ENCODE results near the gene COL9A3.
A peak's percentile ranks its signal among the peaks of the same experiment; 100 is the strongest.

COL9A3 gene

GRCh38 chr20:62805155-62805710 is 11.6 kb upstream of the COL9A3 start:
- Histone ChIP-seq H3K79me2 (ENCODE audit: control insufficient read depth, insufficient read depth, low read length, unreplicated experiment) (peaks cover 36% of the 10 kb centered on the region), H3K4me1 (ENCODE audit: control insufficient read depth, insufficient read depth, low read length, unreplicated experiment) (peaks cover 11% of the 10 kb centered on the region), H3K27ac (ENCODE audit: low read depth, low read length) (peak overlapping the region; percentile 55), H3K4me3 (ENCODE audit: low read depth, low read length) (peak overlapping the region; percentile 98), H2AFZ (ENCODE audit: low read length, unreplicated experiment) (no peak overlapping the region), H3K27me3 (ENCODE audit: insufficient read depth, low read length) (no peaks in the 10 kb centered on the region), H3K36me3 (ENCODE audit: insufficient read depth, low read length) (peaks cover 9% of the 10 kb centered on the region; the same call in 1 of the 2 replicates)

GRCh38 chr20:62805711-62806382 is 11.0 kb upstream of the COL9A3 start:
- H3K4me1 ChIP-seq (ENCODE audit: control insufficient read depth, insufficient read depth, low read length, unreplicated experiment), result peaks cover 11% of the 10 kb centered on the region
- H2AFZ ChIP-seq (ENCODE audit: low read length, unreplicated experiment), result no peak overlapping the region
- H3K4me3 ChIP-seq (ENCODE audit: low read depth, low read length), result peak overlapping the region; percentile 98
- peak overlapping the region; percentile 10; the same call in 1 of the 2 replicates for H3K27ac ChIP-seq (ENCODE audit: low read depth, low read length)
- no peaks in the 10 kb centered on the region for H3K27me3 ChIP-seq (ENCODE audit: insufficient read depth, low read length)
- peaks cover 16% of the 10 kb centered on the region; the same call in 1 of the 2 replicates for H3K36me3 ChIP-seq (ENCODE audit: insufficient read depth, low read length)
- peaks cover 36% of the 10 kb centered on the region for H3K79me2 ChIP-seq (ENCODE audit: control insufficient read depth, insufficient read depth, low read length, unreplicated experiment)

- peaks cover 16% of the 10 kb centered on the region; the same call in 1 of the 2 replicates for H3K36me3 ChIP-seq (ENCODE audit: insufficient read depth, low read length)
- peak overlapping the region; percentile 98 for H3K4me3 ChIP-seq (ENCODE audit: low read depth, low read length)
- H3K27ac ChIP-seq (ENCODE audit: low read depth, low read length), result no peak overlapping the region
- H2AFZ ChIP-seq (ENCODE audit: low read length, unreplicated experiment), result no peak overlapping the region
- H3K4me1 ChIP-seq (ENCODE audit: control insufficient read depth, insufficient read depth, low read length, unreplicated experiment), result peaks cover 11% of the 10 kb centered on the region
- peaks cover 36% of the 10 kb centered on the region for H3K79me2 ChIP-seq (ENCODE audit: control insufficient read depth, insufficient read depth, low read length, unreplicated experiment)
- H3K27me3 ChIP-seq (ENCODE audit: insufficient read depth, low read length), result no peaks in the 10 kb centered on the region
Observed at GRCh38 chr20:62806383-62807050, 10.3 kb upstream of the COL9A3 start.

- Histone ChIP-seq H2AFZ (ENCODE audit: low read length, unreplicated experiment) (no peak overlapping the region), H3K27ac (ENCODE audit: low read depth, low read length) (no peak overlapping the region), H3K27me3 (ENCODE audit: insufficient read depth, low read length) (no peaks in the 10 kb centered on the region), H3K79me2 (ENCODE audit: control insufficient read depth, insufficient read depth, low read length, unreplicated experiment) (peaks cover 36% of the 10 kb centered on the region), H3K36me3 (ENCODE audit: insufficient read depth, low read length) (peaks cover 16% of the 10 kb centered on the region; the same call in 1 of the 2 replicates), H3K4me3 (ENCODE audit: low read depth, low read length) (no peak overlapping the region), H3K4me1 (ENCODE audit: control insufficient read depth, insufficient read depth, low read length, unreplicated experiment) (peaks cover 11% of the 10 kb centered on the region)
Observed at GRCh38 chr20:62807444-62808210, 9.2 kb upstream of the COL9A3 start.

GRCh38 chr20:62808211-62808865 is 8.5 kb upstream of the COL9A3 start:
- no peaks in the 10 kb centered on the region for H3K27me3 ChIP-seq (ENCODE audit: insufficient read depth, low read length)
- peaks cover 16% of the 10 kb centered on the region; the same call in 1 of the 2 replicates for H3K36me3 ChIP-seq (ENCODE audit: insufficient read depth, low read length)
- H2AFZ ChIP-seq (ENCODE audit: low read length, unreplicated experiment), result no peak overlapping the region
- H3K27ac ChIP-seq (ENCODE audit: low read depth, low read length), result no peak overlapping the region
- no peak overlapping the region for H3K4me3 ChIP-seq (ENCODE audit: low read depth, low read length)
- H3K4me1 ChIP-seq (ENCODE audit: control insufficient read depth, insufficient read depth, low read length, unreplicated experiment), result peaks cover 11% of the 10 kb centered on the region
- H3K79me2 ChIP-seq (ENCODE audit: control insufficient read depth, insufficient read depth, low read length, unreplicated experiment), result peaks cover 36% of the 10 kb centered on the region

GRCh38 chr20:62809530-62810428 is 7.1 kb upstream of the COL9A3 start:
- Histone ChIP-seq H3K27me3 (ENCODE audit: insufficient read depth, low read length) (no peaks in the 10 kb centered on the region), H3K4me1 (ENCODE audit: control insufficient read depth, insufficient read depth, low read length, unreplicated experiment) (peaks cover 11% of the 10 kb centered on the region), H3K27ac (ENCODE audit: low read depth, low read length) (no peak overlapping the region), H3K79me2 (ENCODE audit: control insufficient read depth, insufficient read depth, low read length, unreplicated experiment) (peaks cover 34% of the 10 kb centered on the region), H3K4me3 (ENCODE audit: low read depth, low read length) (no peak overlapping the region), H3K36me3 (ENCODE audit: insufficient read depth, low read length) (peaks cover 16% of the 10 kb centered on the region; the same call in 1 of the 2 replicates), H2AFZ (ENCODE audit: low read length, unreplicated experiment) (no peak overlapping the region)

DNA sequence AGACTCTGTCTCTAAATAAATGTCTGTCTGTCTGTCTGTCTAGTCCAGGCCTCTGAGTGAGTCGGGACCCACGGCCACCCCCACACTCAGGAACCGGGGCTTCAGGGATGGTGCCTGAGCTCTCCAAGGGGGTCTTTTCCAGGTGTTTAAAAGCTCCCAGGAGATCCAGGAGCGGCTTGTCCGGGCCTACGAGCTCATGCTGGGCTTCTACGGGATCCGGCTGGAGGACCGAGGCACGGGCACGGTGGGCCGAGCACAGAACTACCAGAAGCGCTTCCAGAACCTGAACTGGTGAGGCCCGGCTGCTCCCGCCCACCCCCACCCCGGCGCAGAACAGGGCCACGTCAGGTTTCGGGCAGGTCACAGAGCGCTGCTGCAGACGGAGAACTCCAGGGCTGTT is 5.5 kb upstream of the COL9A3 start:
- peaks cover 16% of the 10 kb centered on the region; the same call in 1 of the 2 replicates for H3K36me3 ChIP-seq (ENCODE audit: insufficient read depth, low read length)

DNA sequence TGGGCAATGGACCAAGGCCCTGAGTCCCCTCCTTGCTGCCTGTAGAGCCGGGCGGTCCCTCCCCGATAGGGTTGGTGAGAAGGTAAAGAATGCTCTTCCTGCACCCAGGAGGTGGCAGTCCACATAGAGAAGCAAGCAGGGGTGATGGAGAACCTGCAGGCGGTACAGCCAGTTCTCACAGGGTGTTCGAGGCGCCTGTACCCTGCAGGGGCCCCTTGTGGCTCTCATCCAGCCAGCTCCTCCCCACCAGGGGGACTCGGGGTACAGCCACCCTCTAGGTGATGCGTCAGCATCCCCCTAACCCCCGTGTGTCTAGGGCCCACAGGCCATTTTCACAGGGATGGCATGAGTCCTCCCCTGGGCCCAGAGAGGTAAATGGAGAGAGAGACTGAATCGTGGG is 5.1 kb upstream of the COL9A3 start:
- peaks cover 16% of the 10 kb centered on the region; the same call in 1 of the 2 replicates for H3K36me3 ChIP-seq (ENCODE audit: insufficient read depth, low read length)
- no peak overlapping the region for H2AFZ ChIP-seq (ENCODE audit: low read length, unreplicated experiment)
- no peak overlapping the region for H3K4me3 ChIP-seq (ENCODE audit: low read depth, low read length)
- no peak overlapping the region for H3K27ac ChIP-seq (ENCODE audit: low read depth, low read length)
- H3K27me3 ChIP-seq (ENCODE audit: insufficient read depth, low read length), result peaks cover 13% of the 10 kb centered on the region
- peaks cover 17% of the 10 kb centered on the region for H3K79me2 ChIP-seq (ENCODE audit: control insufficient read depth, insufficient read depth, low read length, unreplicated experiment)
- peaks cover 24% of the 10 kb centered on the region for H3K4me1 ChIP-seq (ENCODE audit: control insufficient read depth, insufficient read depth, low read length, unreplicated experiment)

More for the DNA sequence above, 5.5 kb upstream of the COL9A3 start:
- H3K4me3 ChIP-seq (ENCODE audit: low read depth, low read length), result no peak overlapping the region
- peaks cover 9% of the 10 kb centered on the region for H3K27me3 ChIP-seq (ENCODE audit: insufficient read depth, low read length)
- H3K4me1 ChIP-seq (ENCODE audit: control insufficient read depth, insufficient read depth, low read length, unreplicated experiment), result peaks cover 25% of the 10 kb centered on the region
- peaks cover 21% of the 10 kb centered on the region for H3K79me2 ChIP-seq (ENCODE audit: control insufficient read depth, insufficient read depth, low read length, unreplicated experiment)
- no peak overlapping the region for H2AFZ ChIP-seq (ENCODE audit: low read length, unreplicated experiment)
- H3K27ac ChIP-seq (ENCODE audit: low read depth, low read length), result no peak overlapping the region

DNA sequence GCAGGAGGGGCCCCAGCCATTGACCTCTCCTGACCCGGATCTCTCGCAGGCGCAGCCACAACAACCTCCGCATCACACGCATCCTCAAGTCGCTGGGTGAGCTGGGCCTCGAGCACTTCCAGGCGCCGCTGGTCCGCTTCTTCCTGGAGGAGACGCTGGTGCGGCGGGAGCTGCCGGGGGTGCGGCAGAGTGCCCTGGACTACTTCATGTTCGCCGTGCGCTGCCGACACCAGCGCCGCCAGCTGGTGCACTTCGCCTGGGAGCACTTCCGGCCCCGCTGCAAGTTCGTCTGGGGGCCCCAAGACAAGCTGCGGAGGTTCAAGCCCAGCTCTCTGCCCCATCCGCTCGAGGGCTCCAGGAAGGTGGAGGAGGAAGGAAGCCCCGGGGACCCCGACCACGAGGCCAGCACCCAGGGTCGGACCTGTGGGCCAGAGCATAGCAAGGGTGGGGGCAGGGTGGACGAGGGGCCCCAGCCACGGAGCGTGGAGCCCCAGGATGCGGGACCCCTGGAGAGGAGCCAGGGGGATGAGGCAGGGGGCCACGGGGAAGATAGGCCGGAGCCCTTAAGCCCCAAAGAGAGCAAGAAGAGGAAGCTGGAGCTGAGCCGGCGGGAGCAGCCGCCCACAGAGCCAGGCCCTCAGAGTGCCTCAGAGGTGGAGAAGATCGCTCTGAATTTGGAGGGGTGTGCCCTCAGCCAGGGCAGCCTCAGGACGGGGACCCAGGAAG is 4.5 kb upstream of the COL9A3 start:
- Histone ChIP-seq H3K36me3 (ENCODE audit: insufficient read depth, low read length) (peaks cover 16% of the 10 kb centered on the region; the same call in 1 of the 2 replicates), H3K27me3 (ENCODE audit: insufficient read depth, low read length) (peaks cover 17% of the 10 kb centered on the region), H3K4me1 (ENCODE audit: control insufficient read depth, insufficient read depth, low read length, unreplicated experiment) (peaks cover 17% of the 10 kb centered on the region)

More for the DNA sequence above, 4.5 kb upstream of the COL9A3 start:
- Histone ChIP-seq H3K4me3 (ENCODE audit: low read depth, low read length) (no peak overlapping the region), H3K27ac (ENCODE audit: low read depth, low read length) (no peak overlapping the region), H3K79me2 (ENCODE audit: control insufficient read depth, insufficient read depth, low read length, unreplicated experiment) (peaks cover 11% of the 10 kb centered on the region), H2AFZ (ENCODE audit: low read length, unreplicated experiment) (no peak overlapping the region)
